OCI-LY1 (cell line): ENCODE data around the gene EIF6.

Experiments
- H2AFZ ChIP-seq: fragments of 200-600 bp; sonication (generic), shearing (Covaris generic); 2 replicates; pipeline ENCODE4 v1.6.0; 2014; ENCODE audit warnings: antibody characterized with exemption, mild to moderate bottlenecking, low read length
- H3F3A ChIP-seq: fragments of 200-600 bp; sonication (generic), shearing (Covaris generic); 2 replicates; pipeline ENCODE4 v1.6.0; 2014; ENCODE audit warnings: mild to moderate bottlenecking, antibody characterized with exemption, low read length, moderate library complexity; ENCODE audit not compliant: insufficient read depth
- H3K27ac ChIP-seq: fragments of 200-600 bp; sonication (generic); 2 replicates; pipeline ENCODE4 v1.5.1; 2014; ENCODE audit warnings: low read length, mixed run types, mild to moderate bottlenecking, low read depth; ENCODE audit not compliant: poor library complexity, severe bottlenecking
- H3K27me3 ChIP-seq: fragments of 200-600 bp; sonication (generic); 2 replicates; pipeline ENCODE4 v1.6.0; 2014; ENCODE audit warnings: antibody characterized with exemption, mild to moderate bottlenecking, low read length, moderate library complexity; ENCODE audit not compliant: insufficient read depth
- H3K36me3 ChIP-seq: fragments of 200-600 bp; sonication (generic); 2 replicates; pipeline ENCODE4 v1.6.1; 2014; ENCODE audit warnings: mild to moderate bottlenecking, antibody characterized with exemption, low read length, moderate library complexity, mixed read lengths; ENCODE audit not compliant: insufficient read depth
- H3K4me1 ChIP-seq: fragments of 200-600 bp; sonication (generic); 2 replicates; pipeline ENCODE4 v1.5.1; 2014; ENCODE audit warnings: mild to moderate bottlenecking, low read length, moderate library complexity; ENCODE audit not compliant: insufficient read depth, severe bottlenecking
- H3K4me2 ChIP-seq: fragments of 200-600 bp; sonication (generic), shearing (Covaris generic); 2 replicates; pipeline ENCODE4 v1.6.1; 2014; ENCODE audit warnings: low read length
- H3K4me3 ChIP-seq: fragments of 200-600 bp; sonication (generic); 2 replicates; pipeline ENCODE4 v1.5.1; 2014; ENCODE audit warnings: low read length, low read depth, mild to moderate bottlenecking, mixed read lengths; ENCODE audit not compliant: poor library complexity, severe bottlenecking
- H3K79me2 ChIP-seq: fragments of 200-600 bp; shearing (Covaris generic); 2 replicates; pipeline ENCODE4 v1.6.1; 2016; ENCODE audit warnings: mixed run types, low read length, mixed read lengths; ENCODE audit not compliant: insufficient read depth
- H3K9ac ChIP-seq: fragments of 200-600 bp; sonication (generic), shearing (Covaris generic); 2 replicates; pipeline ENCODE4 v1.6.1; 2014; ENCODE audit warnings: mild to moderate bottlenecking, low read length, mixed read lengths
- H3K9me2 ChIP-seq: fragments of 200-600 bp; sonication (generic), shearing (Covaris generic); 2 replicates; pipeline ENCODE4 v1.6.1; 2014; ENCODE audit warnings: low read depth, mild to moderate bottlenecking, low read length, mixed read lengths
- H3K9me3 ChIP-seq: fragments of 200-600 bp; shearing (Covaris generic); 2 replicates; pipeline ENCODE4 v1.6.1; 2014; ENCODE audit warnings: low read length, mixed read lengths
- H4K20me1 ChIP-seq: fragments of 200-600 bp; sonication (generic), shearing (Covaris generic); 2 replicates; pipeline ENCODE4 v1.6.0; 2016; ENCODE audit warnings: mild to moderate bottlenecking, low read length; ENCODE audit not compliant: insufficient read depth
- CTCF ChIP-seq: fragments of 200-600 bp; sonication (generic), shearing (Covaris generic); IDR thresholded peaks from 2 replicates; pipeline ENCODE4 v1.5.1; 2017; ENCODE audit warnings: mild to moderate bottlenecking, antibody characterized with exemption, low read length, moderate library complexity, mixed read lengths
- EZH2 ChIP-seq: fragments of 200-600 bp; sonication (generic), shearing (Covaris generic); IDR thresholded peaks from 2 replicates; pipeline ENCODE4 v1.8.0; 2017; ENCODE audit warnings: borderline replicate concordance, mixed run types, mild to moderate bottlenecking, antibody characterized with exemption, low read length, moderate library complexity, mixed read lengths

EIF6 gene

DNA sequence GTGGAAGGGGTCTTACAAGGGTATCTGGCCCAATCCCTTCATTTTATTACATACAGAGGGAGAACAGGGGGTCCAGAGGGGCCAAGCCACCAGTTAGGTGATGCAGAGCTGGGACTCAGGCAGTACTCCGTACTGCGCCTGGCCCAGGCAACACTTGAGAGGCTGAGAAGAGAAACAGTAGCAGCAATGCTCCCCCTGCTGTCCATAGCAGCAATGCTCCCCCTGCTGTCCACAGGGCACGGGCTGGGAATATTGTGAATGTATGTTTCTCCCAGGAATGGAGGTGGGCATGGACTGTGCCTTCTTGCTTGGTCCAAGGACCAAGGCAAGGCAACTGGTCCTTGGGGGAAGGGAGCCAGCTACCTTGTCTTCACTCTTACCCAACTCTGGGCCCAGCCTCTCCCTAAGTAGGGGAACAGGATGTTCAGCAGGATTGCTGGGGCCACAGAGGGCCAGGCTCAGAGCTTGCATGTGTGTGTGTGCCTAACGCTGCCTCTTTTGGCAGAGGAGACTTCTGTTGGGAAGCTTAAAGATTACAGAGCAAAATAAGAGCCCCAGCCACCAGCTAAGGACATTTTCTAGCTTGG lies 22.5 kb upstream of the EIF6 start:
- Histone ChIP-seq H3K27ac (no peak overlapping the region), H4K20me1 (no peaks in the 10 kb centered on the region), H3K4me3 (no peak overlapping the region), H3K79me2 (no peaks in the 10 kb centered on the region), H3K9me2 (no peaks in the 10 kb centered on the region), H3K36me3 (peaks cover 9% of the 10 kb centered on the region; the same call in 1 of the 2 replicates), H3K4me2 (no peak overlapping the region), H3K4me1 (peaks cover 5% of the 10 kb centered on the region), H3K9me3 (no peaks in the 10 kb centered on the region), H3F3A (no peaks in the 10 kb centered on the region), H2AFZ (no peak overlapping the region), H3K27me3 (no peaks in the 10 kb centered on the region), H3K9ac (no peak overlapping the region)
- TF ChIP-seq CTCF (peak; percentile 75), EZH2 (no peak)

DNA sequence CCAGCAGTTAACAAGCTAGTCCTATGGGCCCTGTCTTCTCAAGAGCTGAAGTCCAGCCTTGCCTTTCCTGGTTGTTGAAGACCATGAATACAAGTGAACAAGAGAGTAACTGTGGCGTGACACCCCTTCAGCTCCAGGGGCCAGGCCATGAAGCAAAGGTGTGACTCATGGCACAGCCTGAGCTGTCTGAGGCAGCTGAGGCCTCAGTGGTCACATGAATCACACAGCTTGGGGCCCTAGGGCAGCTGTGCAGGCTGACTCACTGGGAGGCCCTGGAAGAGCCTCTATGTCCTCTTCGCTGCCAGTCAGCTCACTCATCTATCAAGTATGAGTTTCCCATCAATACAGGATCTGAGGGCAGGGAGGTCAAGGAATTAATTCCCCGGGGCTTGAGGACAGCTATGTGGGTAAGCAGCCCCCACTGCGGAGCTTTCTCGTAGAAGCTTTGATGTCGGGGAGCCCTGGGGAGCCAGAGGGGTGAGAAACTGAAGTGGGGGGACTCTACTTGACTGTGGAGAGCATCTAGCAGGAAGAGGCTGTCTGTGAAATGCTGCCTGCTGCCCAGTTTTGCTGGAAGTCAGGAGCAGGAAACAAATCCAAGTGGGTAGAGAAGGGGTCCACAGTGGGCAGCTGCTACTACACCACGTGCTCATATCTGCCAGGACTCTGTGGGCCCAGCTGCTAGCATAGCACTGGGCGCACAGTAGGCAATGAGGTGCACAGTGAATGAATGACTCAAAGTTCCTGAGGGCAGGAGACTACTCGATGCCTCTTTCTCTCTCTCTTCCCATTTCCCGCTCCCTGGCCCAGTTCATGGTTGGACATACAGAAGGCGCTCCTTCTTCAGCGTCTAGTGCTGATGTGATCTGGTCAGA lies 21.3 kb upstream of the EIF6 start:
- Histone ChIP-seq H4K20me1 (no peaks in the 10 kb centered on the region), H3K36me3 (peaks cover 9% of the 10 kb centered on the region; the same call in 1 of the 2 replicates), H3F3A (no peaks in the 10 kb centered on the region), H3K4me3 (no peak overlapping the region), H3K27ac (no peak overlapping the region), H3K4me1 (peaks cover 5% of the 10 kb centered on the region), H3K79me2 (no peaks in the 10 kb centered on the region), H3K4me2 (no peak overlapping the region), H3K9me2 (no peaks in the 10 kb centered on the region), H3K9ac (no peak overlapping the region), H3K9me3 (no peaks in the 10 kb centered on the region), H3K27me3 (no peaks in the 10 kb centered on the region), H2AFZ (no peak overlapping the region)
- TF ChIP-seq EZH2 (no peak), CTCF (no peak)

- Histone ChIP-seq H4K20me1 (no peaks in the 10 kb centered on the region), H3K9me2 (no peaks in the 10 kb centered on the region), H3K4me3 (no peak overlapping the region), H3K9ac (no peak overlapping the region), H3K27ac (no peak overlapping the region), H3K9me3 (no peaks in the 10 kb centered on the region), H3K4me1 (peaks cover 5% of the 10 kb centered on the region), H3K27me3 (no peaks in the 10 kb centered on the region), H3K79me2 (no peaks in the 10 kb centered on the region), H3K36me3 (peaks cover 9% of the 10 kb centered on the region; the same call in 1 of the 2 replicates), H3K4me2 (no peak overlapping the region), H2AFZ (no peak overlapping the region), H3F3A (no peaks in the 10 kb centered on the region)
- no peak for TF ChIP-seq CTCF
- no peak for TF ChIP-seq EZH2
Measured at GRCh38 chr20:35304956-35305355, 20.4 kb upstream of the EIF6 start.
